B cell (primary cell): Measurements from ENCODE around the gene TMEM81. TPM values are rescaled to one million over a fixed set of nuclear protein-coding genes. Genes with fewer than 3 reads are reported as not detected.

Experiments used
- ATAC-seq: fragments of 200-7000 bp; cut with Tn5 transposase; one replicate; pipeline ENCODE4 v1.10.0; 2021; ENCODE audit warnings: low read depth, mild to moderate bottlenecking, moderate number of reproducible peaks, moderate library complexity
- CTCF ChIA-PET: fragments of 350-600 bp; sonication (Branson Sonifier 250); formaldehyde crosslinking; loops from one replicate; lab custom pipeline; 2021; ENCODE audit warnings: antibody characterized with exemption, inconsistent platforms; lab: Charles Lee
- POLR2A ChIA-PET: fragments of 350-600 bp; sonication (Branson Sonifier 250); formaldehyde crosslinking; loops from one replicate; lab custom pipeline; 2021; ENCODE audit warnings: antibody characterized with exemption; lab: Charles Lee
- DNase-seq: peaks from one replicate; pipeline ENCODE4 v3.0.0; 2013
- H2AFZ ChIP-seq: 2 replicates; pipeline ENCODE4 v1.6.1; 2012; ENCODE audit warnings: mild to moderate bottlenecking, low read depth, low read length; ENCODE audit not compliant: insufficient read depth, poor library complexity, severe bottlenecking
- H3K27ac ChIP-seq, 2 donors: 1 replicate in 1 of 2; 2 replicates in 1 of 2; pipeline ENCODE4 v1.5.1; 2012 to 2013; ENCODE audit warnings: low read length in 2 of 2, mild to moderate bottlenecking in 2 of 2, moderate library complexity in 1 of 2
- H3K27me3 ChIP-seq, 4 experiments: fragments of 200-600 bp in 1 of 4; sonication (generic) in 1 of 4; replicated peaks in 1 of 4; 1 replicate in 2 of 4; 2 replicates in 2 of 4; pipeline versions ENCODE4 v1.6.1 to v1.7.0; 2013 to 2016; ENCODE audit warnings: low read length in 3 of 4, mild to moderate bottlenecking in 2 of 4, mixed read lengths in 1 of 4, moderate library complexity in 1 of 4; ENCODE audit not compliant: insufficient read depth in 4 of 4, control insufficient read depth in 3 of 4; ENCODE audit errors: control extremely low read depth in 1 of 4
- H3K36me3 ChIP-seq, 2 experiments: replicated peaks in 1 of 2; 1 replicate in 1 of 2; 2 replicates in 1 of 2; pipeline versions ENCODE4 v1.6.1 to v1.7.1; 2013; ENCODE audit warnings: low read length in 1 of 2; ENCODE audit not compliant: insufficient read depth in 2 of 2, control insufficient read depth in 1 of 2; ENCODE audit errors: control extremely low read depth in 1 of 2, extremely low read depth in 1 of 2
- H3K4me1 ChIP-seq, 2 donors: fragments of 200-600 bp in 1 of 2; sonication (generic) in 1 of 2; 1 replicate in 1 of 2; 2 replicates in 1 of 2; pipeline versions ENCODE4 v1.5.1 to v1.6.1; 2013 to 2017; ENCODE audit warnings: low read length in 2 of 2; ENCODE audit not compliant: control insufficient read depth in 2 of 2, insufficient read depth in 2 of 2
- H3K4me2 ChIP-seq: replicated peaks from 2 replicates; pipeline ENCODE3; 2012; ENCODE audit warnings: mild to moderate bottlenecking, low read depth, low read length; ENCODE audit not compliant: poor library complexity, severe bottlenecking
- H3K4me3 ChIP-seq, 5 experiments: fragments of 200-600 bp in 1 of 5; sonication (generic) in 1 of 5; 1 replicate in 3 of 5; 2 replicates in 2 of 5; pipeline versions ENCODE4 v1.5.1 to v1.7.0; 2011 to 2016; ENCODE audit warnings: low read length in 4 of 5, mild to moderate bottlenecking in 4 of 5, low read depth in 2 of 5, control low read depth in 1 of 5, moderate library complexity in 1 of 5; ENCODE audit not compliant: insufficient read depth in 1 of 5; ENCODE audit errors: control extremely low read depth in 1 of 5, extremely low read depth in 1 of 5
- H3K79me2 ChIP-seq: fragments of 200-600 bp; sonication (generic); one replicate; pipeline ENCODE4 v1.6.0; 2016; ENCODE audit warnings: low read length; ENCODE audit not compliant: control insufficient read depth, insufficient read depth
- H3K9ac ChIP-seq: fragments of 200-600 bp; sonication (generic); 2 replicates; pipeline ENCODE4 v1.6.1; 2017; ENCODE audit warnings: mild to moderate bottlenecking, low read length, moderate library complexity
- H3K9me3 ChIP-seq, 3 donors: one replicate each; pipeline versions ENCODE4 v1.6.1 to v1.7.1; 2013; ENCODE audit warnings: low read length in 2 of 3; ENCODE audit not compliant: control insufficient read depth in 2 of 3, insufficient read depth in 1 of 3; ENCODE audit errors: control extremely low read depth in 1 of 3
- H4K20me1 ChIP-seq: 2 replicates; pipeline ENCODE4 v1.6.0; 2012; ENCODE audit warnings: mild to moderate bottlenecking, low read length; ENCODE audit not compliant: insufficient read depth, control insufficient read depth, poor library complexity, severe bottlenecking
- H3K27ac Mint-ChIP-seq: one replicate; pipeline ENCODE4 v1.8.0; 2021; ENCODE audit warnings: mixed read lengths
- H3K27me3 Mint-ChIP-seq: one replicate; pipeline ENCODE4 v1.8.0; 2021; ENCODE audit warnings: mixed read lengths
- H3K4me1 Mint-ChIP-seq: one replicate; pipeline ENCODE4 v1.8.0; 2021; ENCODE audit warnings: mixed read lengths
- H3K4me3 Mint-ChIP-seq: one replicate; pipeline ENCODE4 v1.8.0; 2021; ENCODE audit warnings: mixed read lengths
- H3K9me3 Mint-ChIP-seq: one replicate; pipeline ENCODE4 v1.8.0; 2022; ENCODE audit warnings: mixed read lengths; ENCODE audit not compliant: insufficient read depth
- CTCF ChIP-seq: fragments of 200-600 bp; IDR thresholded peaks from one replicate; pipeline ENCODE4 v1.8.0; 2022; ENCODE audit warnings: antibody characterized with exemption, mild to moderate bottlenecking
- EZH2 ChIP-seq: IDR thresholded peaks from 2 replicates; pipeline ENCODE4 v1.6.1; 2012; ENCODE audit warnings: borderline replicate concordance, low read depth, mild to moderate bottlenecking, moderate library complexity, low read length; ENCODE audit not compliant: insufficient read depth, poor library complexity, severe bottlenecking
- WGBS: methylation state at CpG from one replicate; pipeline ENCODE4 v1.1.5; 2013; ENCODE audit warnings: missing lambda C conversion rate; ENCODE audit not compliant: insufficient coverage; 5-methylcytosine and 5-hydroxymethylcytosine counted together
- intact Hi-C: fragments of 100-400 bp; cut with micrococcal nuclease; formaldehyde crosslinking; loops from one replicate; pipeline ENCODE4 v1.10.0; 2022
- polyA plus RNA-seq: library from polyadenylated mRNA; depleted of rRNA; stranded (reverse); fragments of >200 nt; gene quantifications from 2 replicates; pipeline ENCODE4 v1.2.3, GENCODE V29; 2012
- total RNA-seq, 2 donors: library from RNA; stranded (reverse); fragments of 120-200 nt in 1 of 2; gene quantifications; 1 replicate in 1 of 2; 2 replicates in 1 of 2; pipeline versions ENCODE4 v1.2.3 to v1.2.4, GENCODE V29; 2013 to 2022

Gene TMEM81
- total and polyA plus RNA-seq, 2 donors (not counting 1 experiment from before 2014, with no cell fraction given): 3.0 to 6.2 TPM

GRCh38 chr1:205071028-205071409 is 13.2 kb downstream of the TMEM81 start:
- H3K27ac Mint-ChIP-seq: no peak overlapping the region
- no peaks in the 10 kb centered on the region for H3K79me2 ChIP-seq
- H3K9me3 ChIP-seq: no peaks in the 10 kb centered on the region
- intact Hi-C loops: no loop called here
- no peaks in the 10 kb centered on the region for H3K9me3 Mint-ChIP-seq
- no peaks in the 10 kb centered on the region for H3K27me3 Mint-ChIP-seq
- ATAC-seq (no peak), DNase-seq (no peak)
- no peaks in the 10 kb centered on the region for H3K4me1 ChIP-seq
- ChIA-PET POLR2A (no interaction called here), CTCF (interaction anchor here (2.6 kb wide), 1 partner anchor 9 kb away, joined by 12 read pairs; no protein-coding TSS in a partner anchor)
- no peak overlapping the region for H3K27ac ChIP-seq
- H3K36me3 ChIP-seq: no peaks in the 10 kb centered on the region
- TF ChIP-seq CTCF: no peak
- TF ChIP-seq EZH2: no peak
- no peak overlapping the region for H2AFZ ChIP-seq
- 81% methylated on average over 2 of the region's 2 CpGs for WGBS
- H4K20me1 ChIP-seq: no peaks in the 10 kb centered on the region
- H3K4me2 ChIP-seq: no peak overlapping the region
- no peak overlapping the region for H3K9ac ChIP-seq
- no peak overlapping the region for H3K4me3 Mint-ChIP-seq
- H3K4me1 Mint-ChIP-seq: no peaks in the 10 kb centered on the region
- H3K4me3 ChIP-seq: no peak overlapping the region
- no peaks in the 10 kb centered on the region for H3K27me3 ChIP-seq

- no peaks in the 10 kb centered on the region for H3K4me1 Mint-ChIP-seq
- Histone ChIP-seq H3K36me3 (no peaks in the 10 kb centered on the region), H3K9ac (no peak overlapping the region), H3K27me3 (no peaks in the 10 kb centered on the region), H2AFZ (no peak overlapping the region), H3K4me3 (no peak overlapping the region), H4K20me1 (no peaks in the 10 kb centered on the region), H3K4me2 (no peak overlapping the region), H3K9me3 (no peaks in the 10 kb centered on the region), H3K4me1 (no peaks in the 10 kb centered on the region), H3K79me2 (no peaks in the 10 kb centered on the region), H3K27ac (no peak overlapping the region)
- H3K27me3 Mint-ChIP-seq: no peaks in the 10 kb centered on the region
- ATAC-seq (no peak), DNase-seq (no peak)
- no peak overlapping the region for H3K27ac Mint-ChIP-seq
- no peaks in the 10 kb centered on the region for H3K9me3 Mint-ChIP-seq
- TF ChIP-seq CTCF: no peak
- no peak for TF ChIP-seq EZH2
- ChIA-PET POLR2A (no interaction called here), CTCF (interaction anchor here (1.2 kb wide), 1 partner anchor 8 kb away, joined by 7 read pairs; no protein-coding TSS in a partner anchor)
- no peak overlapping the region for H3K4me3 Mint-ChIP-seq
- intact Hi-C loops: no loop called here
- 96% methylated on average over 42 of the region's 42 CpGs for WGBS
Measured at GRCh38 chr1:205069371-205070125, 14.7 kb downstream of the TMEM81 start.
